Measurements from ENCODE around the gene TRMT2B. TPM values are rescaled to one million over a fixed set of nuclear protein-coding genes. Genes with fewer than 3 reads are reported as not detected.

Gene TRMT2B
- polyA plus RNA-seq, 3 donors: 10.9 to 12.1 (median 11.3) TPM

Other genes starting within 250 kb of the TRMT2B start
- 10 to 100 TPM; 20.1 to 22.9 (median 22.6) TPM for gene CSTF2, start 231.7 kb downstream of the TRMT2B start, polyA plus RNA-seq (ENCODE audit: insufficient read length in 3 of 3)
- under 1 TPM; 0.69 to 0.90 (median 0.79) TPM for gene NOX1, start 177.8 kb downstream of the TRMT2B start, polyA plus RNA-seq (ENCODE audit: insufficient read length in 3 of 3)
- under 1 TPM; 0.27 to 0.39 (median 0.31) TPM for gene XKRX, start 123.2 kb downstream of the TRMT2B start, polyA plus RNA-seq (ENCODE audit: insufficient read length in 3 of 3)
- gene ARL13A, start 82.4 kb downstream of the TRMT2B start, polyA plus RNA-seq (ENCODE audit: insufficient read length in 3 of 3): under 1 TPM in 2 of 3 donors, not detected in 1; 0.09 to 0.42 TPM
- 1 to 10 TPM; 8.1 to 9.3 (median 8.9) TPM for gene TMEM35A, start 26.8 kb upstream of the TRMT2B start, polyA plus RNA-seq (ENCODE audit: insufficient read length in 3 of 3)
- 10 to 100 TPM in 1 of 3 donors, 1 to 10 TPM in 2; 7.4 to 11.4 (median 9.4) TPM for gene CENPI, start 46.1 kb upstream of the TRMT2B start, polyA plus RNA-seq (ENCODE audit: insufficient read length in 3 of 3)
- gene DRP2, start 167.7 kb upstream of the TRMT2B start, polyA plus RNA-seq (ENCODE audit: insufficient read length in 3 of 3): 1 to 10 TPM; 1.6 to 2.7 (median 1.6) TPM
- gene TAF7L, start 239.2 kb upstream of the TRMT2B start, polyA plus RNA-seq (ENCODE audit: insufficient read length in 3 of 3): under 1 TPM; 0.45 to 0.62 (median 0.57) TPM